Caki2 (cell line): ENCODE results near the gene TLL1. TPM values are rescaled to one million over a fixed set of nuclear protein-coding genes. Genes with fewer than 3 reads are reported as not detected.

Source experiments
- DNase-seq: peaks from one replicate; pipeline ENCODE4 v3.0.0-alpha.2; 2015; ENCODE audit warnings: low read depth
- in situ Hi-C: cut with HindIII; loops from 2 replicates; pipeline ENCODE4 v1.10.0; 2016; ENCODE audit warnings: low sequenced_read_pairs, low pct_unique_long_range_greater_than_20kb, mixed read lengths
- total RNA-seq: library from RNA; depleted of rRNA; stranded (reverse); fragments of >200 nt; shearing (Covaris generic); gene quantifications from 2 replicates; pipeline ENCODE4 v1.2.3, GENCODE V29; 2014; ENCODE audit warnings: low replicate concordance

Gene TLL1
- total RNA-seq, 1 experiment from 2014 or later = 10.3 TPM

- in situ Hi-C loops = no loop called here
- DNase-seq = no peak
These were observed 2.4 kb downstream of the TLL1 start for GRCh38 chr4:165875446-165875845.

- no peak for DNase-seq
- in situ Hi-C loops = no loop called here
These were observed 4.2 kb downstream of the TLL1 start for GRCh38 chr4:165877286-165877685.

GRCh38 chr4:165879641-165880040 lies 6.6 kb downstream of the TLL1 start:
- in situ Hi-C loops = no loop called here
- no peak for DNase-seq

- in situ Hi-C loops = no loop called here
- DNase-seq = no peak
These were observed 21.1 kb downstream of the TLL1 start for GRCh38 chr4:165894159-165894558.

GRCh38 chr4:165905405-165906027 lies 32.5 kb downstream of the TLL1 start:
- no peak for DNase-seq
- in situ Hi-C loops = no loop called here

- in situ Hi-C loops = no loop called here
- no peak for DNase-seq
These were observed 33.2 kb downstream of the TLL1 start for GRCh38 chr4:165906272-165906671.

GRCh38 chr4:165909947-165910346 lies 36.9 kb downstream of the TLL1 start:
- in situ Hi-C loops = no loop called here
- DNase-seq = no peak

- no peak for DNase-seq
These were observed 42.2 kb downstream of the TLL1 start for GRCh38 chr4:165915215-165915614.

GRCh38 chr4:165921546-165921945 lies 48.5 kb downstream of the TLL1 start:
- in situ Hi-C loops = no loop called here
- no peak for DNase-seq

More at GRCh38 chr4:165915215-165915614, 42.2 kb downstream of the TLL1 start:
- in situ Hi-C loops = no loop called here

GRCh38 chr4:165922747-165923146 lies 49.7 kb downstream of the TLL1 start:
- no peak for DNase-seq
- in situ Hi-C loops = no loop called here

- no peak for DNase-seq
- in situ Hi-C loops = no loop called here
These were observed 53.3 kb downstream of the TLL1 start for GRCh38 chr4:165926307-165926706.

- in situ Hi-C loops = no loop called here
These were observed 54.3 kb downstream of the TLL1 start for GRCh38 chr4:165927366-165927765.

GRCh38 chr4:165927815-165928214 lies 54.8 kb downstream of the TLL1 start:
- in situ Hi-C loops = no loop called here
- no peak for DNase-seq

More at GRCh38 chr4:165927366-165927765, 54.3 kb downstream of the TLL1 start:
- DNase-seq = no peak

- DNase-seq = no peak
- in situ Hi-C loops = no loop called here
These were observed 55.6 kb downstream of the TLL1 start for GRCh38 chr4:165928601-165929000.

GRCh38 chr4:165929662-165930061 lies 56.6 kb downstream of the TLL1 start:
- no peak for DNase-seq
- in situ Hi-C loops = no loop called here

GRCh38 chr4:165931741-165932140 lies 58.7 kb downstream of the TLL1 start:
- DNase-seq = no peak
- in situ Hi-C loops = no loop called here

GRCh38 chr4:165944900-165945299 lies 71.9 kb downstream of the TLL1 start:
- in situ Hi-C loops = no loop called here
- no peak for DNase-seq

- in situ Hi-C loops = no loop called here
- no peak for DNase-seq
These were observed 73.0 kb downstream of the TLL1 start for GRCh38 chr4:165945991-165946390.

GRCh38 chr4:165947019-165947418 lies 74.0 kb downstream of the TLL1 start:
- in situ Hi-C loops = no loop called here
- DNase-seq = no peak

GRCh38 chr4:165953181-165953580 lies 80.1 kb downstream of the TLL1 start:
- in situ Hi-C loops = no loop called here
- DNase-seq = no peak
